K562 (cell line): ENCODE data around the gene ZNF284. TPM values are rescaled to one million over a fixed set of nuclear protein-coding genes. Genes with fewer than 3 reads are reported as not detected.

ENCODE experiments used
- ATAC-seq: fragments of 200-7000 bp; cut with Tn5 transposase; 3 replicates; pipeline ENCODE4 v1.9.1; 2020; ENCODE audit warnings: moderate library complexity
- BruUV-seq: library from RNA; stranded (reverse); fragments of 400-500 nt; replicated peaks from 2 replicates; lab custom pipeline; 2021; lab: Mats Ljungman, UMichigan
- CTCF ChIA-PET: fragments of 300-600 bp; formaldehyde crosslinking; extraction: SDS; loops from one replicate; lab custom pipeline; 2021; ENCODE audit warnings: low intra/inter-chr PET ratio; lab: Yijun Ruan, JAX
- POLR2A ChIA-PET: fragments of 300-600, 350-650 bp; sonication (Branson Sonifier 250); formaldehyde crosslinking; extraction: SDS; loops from one replicate; lab custom pipeline; 2021; ENCODE audit warnings: antibody characterized with exemption, inconsistent platforms; lab: Yijun Ruan, JAX
- DNase-seq, 4 experiments: peaks; one replicate each; pipeline versions ENCODE4 v3.0.0 to v3.0.0-alpha.2; 2011 to 2018; ENCODE audit warnings: low spot score in 3 of 4, mixed read lengths in 3 of 4; ENCODE audit errors: extremely low read depth in 1 of 4
- FAIRE-seq: peaks from 2 replicates; lab custom pipeline; 2011; peaks lifted over from hg19 to GRCh38; lab: Jason Lieb, UNC
- H2AFZ ChIP-seq: 2 replicates; pipeline ENCODE4 v1.6.0; 2011; ENCODE audit warnings: low read depth, low read length, control low read depth, inconsistent platforms
- H3K27ac ChIP-seq: fragments of 200-600 bp; 3 replicates; pipeline ENCODE4 v1.8.0; 2011; ENCODE audit warnings: low read depth, mild to moderate bottlenecking, control low read depth, inconsistent platforms, low read length, moderate library complexity, mixed read lengths; ENCODE audit errors: extremely low read depth
- H3K27me3 ChIP-seq, 2 experiments: fragments of 300-600 bp in 1 of 2; 2 replicates in 1 of 2; 3 replicates in 1 of 2; pipeline versions ENCODE4 v1.6.0 to v1.8.0; 2011; ENCODE audit warnings: inconsistent platforms in 2 of 2, low read length in 2 of 2, mild to moderate bottlenecking in 1 of 2, mixed read lengths in 1 of 2, moderate library complexity in 1 of 2; ENCODE audit not compliant: control insufficient read depth in 2 of 2, insufficient read depth in 2 of 2
- H3K36me3 ChIP-seq: fragments of 300-600 bp; 3 replicates; pipeline ENCODE4 v1.8.0; 2011; ENCODE audit warnings: mild to moderate bottlenecking, low read length, inconsistent platforms; ENCODE audit not compliant: control insufficient read depth, insufficient read depth
- H3K4me1 ChIP-seq, 2 experiments: fragments of 200-600 bp in 1 of 2; replicated peaks in 1 of 2; 2 replicates in 1 of 2; 3 replicates in 1 of 2; pipeline versions ENCODE4 v1.5.1 to v1.8.0; 2011; ENCODE audit warnings: inconsistent platforms in 2 of 2, low read length in 2 of 2, mild to moderate bottlenecking in 1 of 2, mixed read lengths in 1 of 2, moderate library complexity in 1 of 2; ENCODE audit not compliant: control insufficient read depth in 2 of 2, insufficient read depth in 2 of 2
- H3K4me2 ChIP-seq: 2 replicates; pipeline ENCODE4 v1.6.1; 2011; ENCODE audit warnings: low read length, control low read depth, inconsistent platforms, mixed read lengths; ENCODE audit not compliant: insufficient read depth
- H3K4me3 ChIP-seq: fragments of 200-600 bp; sonication (generic), shearing (Covaris generic); 2 replicates; pipeline ENCODE4 v1.5.1; 2016; ENCODE audit warnings: control low read depth, inconsistent platforms
- H3K79me2 ChIP-seq: fragments of 200-600 bp; 3 replicates; pipeline ENCODE4 v1.8.0; 2011; ENCODE audit warnings: low read length, inconsistent platforms; ENCODE audit not compliant: control insufficient read depth, insufficient read depth
- H3K9ac ChIP-seq, 2 experiments: 2 replicates each; pipeline versions ENCODE4 v1.6.0 to v1.6.1; 2011; ENCODE audit warnings: low read depth in 2 of 2, low read length in 2 of 2, control low read depth in 1 of 2, inconsistent platforms in 1 of 2, mild to moderate bottlenecking in 1 of 2, mixed read lengths in 1 of 2; ENCODE audit not compliant: insufficient read depth in 1 of 2
- H3K9me1 ChIP-seq: one replicate; pipeline ENCODE4 v1.6.0; 2011; ENCODE audit warnings: inconsistent platforms, mild to moderate bottlenecking, low read length, moderate library complexity; ENCODE audit not compliant: control insufficient read depth, insufficient read depth
- H3K9me3 ChIP-seq: replicated peaks from 2 replicates; pipeline ENCODE4 v1.5.1; 2011; ENCODE audit warnings: low read depth, low read length, inconsistent platforms; ENCODE audit not compliant: control insufficient read depth, insufficient read depth
- H4K20me1 ChIP-seq: replicated peaks from 2 replicates; pipeline ENCODE4 v1.6.1; 2011; ENCODE audit warnings: low read length, inconsistent platforms, mixed read lengths; ENCODE audit not compliant: control insufficient read depth, insufficient read depth
- ATF7 ChIP-seq: fragments of 450-650 bp; IDR thresholded peaks from 2 replicates; pipeline ENCODE4 v1.7.1; 2014; ENCODE audit warnings: mild to moderate bottlenecking, moderate library complexity
- CXXC5 ChIP-seq: fragments of 250-450 bp; sonication (Bioruptor Pico); IDR thresholded peaks from 2 replicates; pipeline ENCODE4 v1.8.0; 2022; ENCODE audit warnings: inconsistent platforms, mild to moderate bottlenecking, moderate library complexity
- ETV5 ChIP-seq: sonication (generic); formaldehyde crosslinking; IDR thresholded peaks from 2 replicates; pipeline ENCODE4 v1.4.0; 2020; ENCODE audit warnings: low read depth, mild to moderate bottlenecking, missing genetic modification reagents
- FOXA1 ChIP-seq: fragments of 450-650 bp; IDR thresholded peaks from 2 replicates; pipeline ENCODE4 v1.6.1; 2016; ENCODE audit warnings: mild to moderate bottlenecking, borderline replicate concordance
- MXI1 ChIP-seq: IDR thresholded peaks from 2 replicates; pipeline ENCODE4 v1.6.1; 2011; ENCODE audit warnings: low read depth, mild to moderate bottlenecking, improper control_type of control experiment, low read length
- NCOA6 ChIP-seq: fragments of 450-650 bp; IDR thresholded peaks from 2 replicates; pipeline ENCODE4 v1.6.1; 2017; ENCODE audit warnings: mild to moderate bottlenecking
- PYGO2 ChIP-seq: fragments of 450-650 bp; IDR thresholded peaks from 2 replicates; pipeline ENCODE4 v1.6.1; 2016; ENCODE audit warnings: mild to moderate bottlenecking, missing genetic modification characterization, moderate library complexity, missing compliant biosample characterization
- ZEB2 ChIP-seq: fragments of 450-650 bp; IDR thresholded peaks from 2 replicates; pipeline ENCODE4 v1.6.1; 2016
- ZFP91 ChIP-seq: sonication (generic); formaldehyde crosslinking; IDR thresholded peaks from 2 replicates; pipeline ENCODE4 v1.8.0; 2022; ENCODE audit warnings: mild to moderate bottlenecking, missing genetic modification reagents
- ZNF263 ChIP-seq: sonication (generic); formaldehyde crosslinking; IDR thresholded peaks from 2 replicates; pipeline ENCODE4 v1.8.0; 2022; ENCODE audit warnings: mild to moderate bottlenecking, missing genetic modification reagents, borderline replicate concordance
- ZNF347 ChIP-seq: fragments of 450-650 bp; formaldehyde crosslinking; IDR thresholded peaks from 2 replicates; pipeline ENCODE4 v1.4.0; 2020; ENCODE audit warnings: low read depth, mild to moderate bottlenecking, moderate library complexity
- WGBS: fragments of 100-300 bp; shearing (Covaris generic); methylation state at CpG from one replicate; pipeline ENCODE4 v1.1.6; 2016; ENCODE audit warnings: low coverage, mixed read lengths; ENCODE audit not compliant: insufficient coverage; ENCODE audit errors: missing lambda C conversion rate; 5-methylcytosine and 5-hydroxymethylcytosine counted together
- in situ Hi-C: fragments of 300-500 bp; cut with MboI; formaldehyde crosslinking; loops from 4 replicates; pipeline ENCODE4 v1.15.0; 2018; ENCODE audit warnings: inconsistent platforms, mixed read lengths
- intact Hi-C: fragments of 100-400 bp; cut with micrococcal nuclease; formaldehyde crosslinking; loops from 2 replicates; pipeline ENCODE4 v1.14.2; 2022
- polyA plus RNA-seq, 8 experiments: library from polyadenylated mRNA; depleted of rRNA in 4 of 8; stranded (reverse) in 5 of 8; unstranded in 3 of 8; fragments of >200 nt; fragmentation: Nextera tagmentation in 2 of 8; fragmentation: Illumina TruSeq in 1 of 8; extraction: Ambion mirVana in 2 of 8; extraction: Trizol in 1 of 8; gene quantifications; 2 replicates each; pipeline versions ENCODE4 v1.2.1 to v1.2.3, GENCODE V29; 2011 to 2014; ENCODE audit warnings: inconsistent platforms in 1 of 8, missing spikeins in 1 of 8
- total RNA-seq, 7 experiments: library from RNA; depleted of rRNA in 6 of 7; stranded (reverse); fragments of >200 nt in 6 of 7; fragmentation: Illumina TruSeq in 2 of 7; extraction: Trizol in 2 of 7; gene quantifications; 2 replicates each; pipeline versions ENCODE4 v1.2.1 to v1.2.3, GENCODE V29; 2011 to 2021; ENCODE audit warnings: low replicate concordance in 1 of 7

ZNF284 gene
- total and polyA plus RNA-seq, 9 of the 15 experiments (the other 6 are each of a cell fraction or from before 2014, with no cell fraction given): 0.07 to 0.24 (median 0.20) TPM

DNA sequence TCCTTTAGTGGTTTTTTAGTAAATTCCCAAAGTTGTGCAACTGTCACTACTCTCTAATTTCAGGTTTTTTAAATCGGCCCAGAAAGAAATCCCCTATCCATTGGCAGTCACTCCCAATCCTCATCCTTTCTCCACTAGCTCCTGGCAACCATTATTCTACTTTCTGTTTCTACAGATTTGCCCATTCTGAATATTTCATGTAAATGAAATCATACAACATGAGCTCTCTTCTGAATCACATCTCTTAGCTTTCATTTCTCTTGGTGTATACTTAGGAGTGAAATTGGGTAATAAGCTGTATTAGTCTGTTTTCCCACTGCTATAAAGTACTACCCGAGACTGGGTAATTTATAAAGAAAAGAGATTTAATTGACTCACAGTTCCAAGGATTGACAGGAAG lies 29.8 kb upstream of the ZNF284 start:
- H3K27ac ChIP-seq: no peak overlapping the region
- H3K9me1 ChIP-seq: no peaks in the 10 kb centered on the region
- no TSS peak for BruUV-seq
- H3K9me3 ChIP-seq: no peaks in the 10 kb centered on the region; the same call in 1 of the 2 replicates
- in situ Hi-C loops: no loop called here
- no peak overlapping the region for H3K4me3 ChIP-seq
- no peaks in the 10 kb centered on the region for H3K36me3 ChIP-seq
- ChIA-PET CTCF (no interaction called here), POLR2A (interaction anchor here (0.7 to 1.2 kb wide), 3 partner anchors 9 to 37 kb away, joined by 3 to 5 read pairs (median 3); partner anchors contain the start of gene ZNF223)
- H3K4me2 ChIP-seq: no peak overlapping the region
- FAIRE-seq (no peak), DNase-seq (no peak), ATAC-seq (no peak)
- intact Hi-C loops: no loop called here
- H3K27me3 ChIP-seq: no peaks in the 10 kb centered on the region
- no peaks in the 10 kb centered on the region for H3K4me1 ChIP-seq
- TF ChIP-seq ZFP91 (CRISPR knock-in tag) (no peak), ATF7 (no peak), ZNF263 (CRISPR knock-in tag) (no peak), PYGO2 (tag) (no peak), ZNF347 (no peak), CXXC5 (CRISPR knock-in tag) (no peak), FOXA1 (no peak), ETV5 (CRISPR knock-in tag) (no peak), ZEB2 (no peak), MXI1 (no peak), NCOA6 (no peak)
- H2AFZ ChIP-seq: no peak overlapping the region
- H3K79me2 ChIP-seq: no peaks in the 10 kb centered on the region
- WGBS: 0% methylated on average over 2 of the region's 2 CpGs
- H4K20me1 ChIP-seq: no peaks in the 10 kb centered on the region
- no peak overlapping the region for H3K9ac ChIP-seq
